ENCODE measurements around the gene ACOT9.

Gene ACOT9

DNA sequence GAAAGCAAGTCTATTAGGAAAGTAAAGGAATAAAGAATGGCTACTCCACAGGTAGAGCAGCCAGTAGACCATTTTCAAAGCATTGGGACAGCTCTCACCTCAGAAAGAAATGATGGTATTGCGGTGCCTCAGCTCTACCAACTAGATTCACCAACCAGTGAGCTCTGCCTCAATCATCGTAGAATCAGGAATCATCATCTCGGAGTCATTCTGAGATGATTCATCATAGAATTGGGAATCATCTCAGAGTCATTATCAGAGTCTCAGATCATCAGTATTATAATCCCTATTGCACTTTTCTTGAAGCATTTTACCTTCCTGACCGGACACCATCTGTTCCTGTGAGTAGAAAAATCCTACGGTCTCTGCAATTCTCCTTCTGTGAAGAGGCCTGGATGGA is 22.4 kb upstream of the ACOT9 start:
- no peak overlapping the region for H3K4me3 ChIP-seq (ENCODE audit: low read depth, low read length)
- DNase-seq (ENCODE audit: low read depth) = no peak
- TF ChIP-seq, protein P1, sequence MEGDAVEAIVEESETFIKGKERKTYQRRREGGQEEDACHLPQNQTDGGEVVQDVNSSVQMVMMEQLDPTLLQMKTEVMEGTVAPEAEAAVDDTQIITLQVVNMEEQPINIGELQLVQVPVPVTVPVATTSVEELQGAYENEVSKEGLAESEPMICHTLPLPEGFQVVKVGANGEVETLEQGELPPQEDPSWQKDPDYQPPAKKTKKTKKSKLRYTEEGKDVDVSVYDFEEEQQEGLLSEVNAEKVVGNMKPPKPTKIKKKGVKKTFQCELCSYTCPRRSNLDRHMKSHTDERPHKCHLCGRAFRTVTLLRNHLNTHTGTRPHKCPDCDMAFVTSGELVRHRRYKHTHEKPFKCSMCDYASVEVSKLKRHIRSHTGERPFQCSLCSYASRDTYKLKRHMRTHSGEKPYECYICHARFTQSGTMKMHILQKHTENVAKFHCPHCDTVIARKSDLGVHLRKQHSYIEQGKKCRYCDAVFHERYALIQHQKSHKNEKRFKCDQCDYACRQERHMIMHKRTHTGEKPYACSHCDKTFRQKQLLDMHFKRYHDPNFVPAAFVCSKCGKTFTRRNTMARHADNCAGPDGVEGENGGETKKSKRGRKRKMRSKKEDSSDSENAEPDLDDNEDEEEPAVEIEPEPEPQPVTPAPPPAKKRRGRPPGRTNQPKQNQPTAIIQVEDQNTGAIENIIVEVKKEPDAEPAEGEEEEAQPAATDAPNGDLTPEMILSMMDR (IDR thresholded peaks at IDR 0.05; ENCODE audit: low read depth, low read length, missing control alignments) = no peak

DNA sequence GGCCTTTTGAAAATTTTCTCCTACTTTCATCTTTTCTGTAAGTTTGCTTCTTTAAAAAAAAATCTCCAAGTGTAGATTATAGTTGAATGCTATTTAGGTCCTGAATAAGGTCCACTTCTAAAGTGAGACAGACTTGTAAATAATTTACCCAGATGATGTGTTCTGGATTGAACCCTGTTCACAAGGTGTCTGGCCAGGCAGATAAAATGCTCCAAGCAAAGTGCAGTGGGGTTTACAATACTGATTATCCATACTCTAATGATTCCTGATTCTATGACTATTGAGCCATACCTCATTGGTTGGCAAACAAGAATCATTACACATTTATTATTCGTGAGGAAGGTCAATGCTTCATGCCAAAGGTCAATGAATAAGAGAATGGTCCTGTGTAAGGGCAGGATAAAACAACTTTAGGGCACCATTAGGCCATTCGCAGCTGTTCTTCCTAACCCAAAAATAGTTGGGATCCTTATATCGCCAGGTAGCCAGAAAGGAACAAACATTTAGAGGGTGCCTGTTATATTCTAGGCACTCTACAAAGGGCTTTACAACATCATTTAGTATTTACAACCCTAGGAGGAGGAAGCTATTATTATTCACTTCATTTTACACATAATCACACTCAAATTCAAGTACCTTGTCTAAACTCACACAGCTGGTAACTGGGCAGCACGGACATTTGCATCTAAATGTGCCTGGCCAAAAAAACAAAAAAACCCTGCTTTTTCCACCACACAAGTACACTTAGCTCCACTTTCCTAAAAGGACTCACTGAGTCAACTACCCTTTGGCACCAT is 21.3 kb upstream of the ACOT9 start:
- TF ChIP-seq, protein P1 (IDR thresholded peaks at IDR 0.05; ENCODE audit: low read depth, low read length, missing control alignments) = no peak
- no peak for DNase-seq (ENCODE audit: low read depth)
- H3K4me3 ChIP-seq (ENCODE audit: low read depth, low read length) = no peak overlapping the region

DNA sequence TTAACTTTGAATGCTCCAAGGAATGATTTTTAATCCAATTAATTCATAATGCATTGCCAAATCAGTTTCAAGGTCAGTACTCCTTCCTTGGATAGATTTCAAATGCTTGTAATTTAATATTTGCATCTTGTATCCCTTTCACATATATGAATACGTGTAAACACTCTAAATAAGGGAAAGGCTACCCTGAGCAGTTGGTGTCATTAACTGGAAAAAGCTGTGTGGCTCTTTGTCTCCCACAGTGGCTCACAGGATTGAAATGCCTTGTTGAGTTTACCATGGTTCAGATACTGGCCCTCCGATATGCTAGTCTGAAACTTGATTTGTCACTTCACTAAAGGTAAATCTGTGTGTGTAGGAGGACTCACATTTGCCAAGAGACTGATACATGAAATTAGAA is 16.7 kb upstream of the ACOT9 start:
- TF ChIP-seq, protein P1 (IDR thresholded peaks at IDR 0.05; ENCODE audit: low read depth, low read length, missing control alignments) = no peak
- no peak for DNase-seq (ENCODE audit: low read depth)

DNA sequence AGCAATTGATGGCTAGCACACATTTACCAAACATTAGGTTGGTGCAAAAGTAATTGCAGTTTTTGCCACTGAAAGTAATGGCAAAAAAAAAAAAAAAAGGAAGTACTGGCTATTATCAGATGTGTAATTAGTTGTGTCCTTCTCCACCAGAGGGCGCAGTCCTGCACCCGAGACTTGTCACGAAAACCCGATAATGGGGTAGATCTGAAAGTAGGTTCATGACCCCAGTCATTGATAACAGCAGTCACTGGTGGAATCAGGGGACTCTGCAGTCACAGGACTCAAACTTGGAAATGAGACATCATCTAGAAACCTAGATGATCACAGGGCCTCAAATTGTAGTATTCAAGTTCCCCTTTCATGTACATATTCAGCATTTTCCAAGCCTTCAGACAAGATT is 13.1 kb upstream of the ACOT9 start:
- no peak overlapping the region for H3K4me3 ChIP-seq (ENCODE audit: low read depth, low read length)
- TF ChIP-seq, protein P1 (IDR thresholded peaks at IDR 0.05; ENCODE audit: low read depth, low read length, missing control alignments) = peak; percentile 53
- peak; percentile 40 for DNase-seq (ENCODE audit: low read depth)

More for the DNA sequence above, 16.7 kb upstream of the ACOT9 start:
- no peak overlapping the region for H3K4me3 ChIP-seq (ENCODE audit: low read depth, low read length)

DNA sequence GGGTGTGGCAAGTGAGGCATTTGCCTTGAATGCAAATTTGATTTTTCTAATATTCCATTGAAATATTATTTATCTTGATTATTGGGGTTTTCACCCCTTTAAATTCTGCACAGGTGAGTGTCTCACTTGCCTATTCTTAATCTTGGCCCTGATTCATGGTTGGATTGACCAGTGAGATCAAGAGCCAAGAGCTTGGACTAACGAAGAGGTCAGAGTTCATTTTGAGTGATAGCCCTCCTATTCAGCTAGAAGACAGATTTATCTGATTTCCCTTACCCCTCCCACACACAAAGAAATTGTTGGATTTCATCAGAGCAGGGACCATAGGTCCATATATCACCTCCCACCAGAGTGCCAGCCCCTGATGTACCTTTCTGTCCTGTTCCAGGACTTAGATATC is 11.6 kb upstream of the ACOT9 start:
- TF ChIP-seq, protein P1 (IDR thresholded peaks at IDR 0.05; ENCODE audit: low read depth, low read length, missing control alignments) = no peak
- no peak overlapping the region for H3K4me3 ChIP-seq (ENCODE audit: low read depth, low read length)

DNA sequence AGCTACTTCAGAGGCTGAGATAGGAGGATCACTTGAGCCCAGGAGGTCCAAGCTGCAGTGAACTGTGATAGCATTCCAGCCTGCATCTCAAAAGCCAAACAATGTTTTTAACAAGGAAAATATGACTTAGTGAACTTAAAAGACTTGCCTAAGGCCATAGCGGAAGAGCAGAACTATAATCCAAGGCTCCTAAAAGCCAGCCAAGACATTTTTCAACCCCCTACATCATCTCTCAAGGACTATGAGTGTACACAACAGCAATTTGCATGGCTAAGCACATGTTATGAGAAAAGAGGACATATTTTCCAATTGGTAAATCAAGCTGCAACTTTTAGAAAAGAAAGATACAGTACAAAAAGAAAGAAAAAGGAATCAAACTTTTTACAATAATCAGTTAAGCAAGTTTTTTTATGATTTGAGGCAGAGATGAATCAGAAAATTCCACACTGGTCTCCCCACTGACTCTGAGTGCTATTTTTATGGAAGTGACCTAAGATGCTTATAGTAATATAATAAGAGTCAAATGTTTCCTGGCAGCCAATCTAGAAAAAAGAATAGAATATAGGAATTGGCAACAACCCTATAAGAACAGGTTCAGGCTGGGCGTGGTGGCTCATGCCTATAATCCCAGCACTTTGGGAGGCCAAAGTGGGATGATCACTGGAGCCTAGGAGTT is 9.8 kb upstream of the ACOT9 start:
- TF ChIP-seq, protein P1 (IDR thresholded peaks at IDR 0.05; ENCODE audit: low read depth, low read length, missing control alignments) = no peak
- no peak overlapping the region for H3K4me3 ChIP-seq (ENCODE audit: low read depth, low read length)
- no peak for DNase-seq (ENCODE audit: low read depth)

More for the DNA sequence above, 11.6 kb upstream of the ACOT9 start:
- DNase-seq (ENCODE audit: low read depth) = no peak
